ENCODE data around the gene COL25A1. TPM values are rescaled to one million over a fixed set of nuclear protein-coding genes. Genes with fewer than 3 reads are reported as not detected.

COL25A1 gene
- total RNA-seq, 1 donor from 2014 or later = 1.00 TPM

DNA sequence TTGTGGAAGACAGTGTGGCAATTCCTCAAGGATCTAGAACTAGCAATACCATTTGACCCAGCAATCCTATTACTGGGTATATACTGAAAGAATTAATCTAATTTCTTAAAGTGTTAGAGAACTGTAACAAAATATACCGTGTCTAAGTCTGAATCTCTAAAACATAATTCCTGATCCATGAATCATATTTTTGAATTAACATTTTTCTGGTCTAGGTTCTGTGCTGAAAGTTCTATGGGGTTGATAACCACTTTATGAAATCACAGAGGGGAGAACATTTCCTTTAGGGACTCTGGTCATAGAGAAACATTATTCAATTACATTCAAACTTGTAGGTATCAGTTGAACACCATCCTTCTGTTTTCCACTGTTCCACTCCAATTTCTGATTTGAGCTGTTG, 447.7 kb downstream of the COL25A1 start:
- intact Hi-C loops (cut with DNase I) = no loop called here
- DNase-seq (ENCODE audit: low spot score) = no peak

DNA sequence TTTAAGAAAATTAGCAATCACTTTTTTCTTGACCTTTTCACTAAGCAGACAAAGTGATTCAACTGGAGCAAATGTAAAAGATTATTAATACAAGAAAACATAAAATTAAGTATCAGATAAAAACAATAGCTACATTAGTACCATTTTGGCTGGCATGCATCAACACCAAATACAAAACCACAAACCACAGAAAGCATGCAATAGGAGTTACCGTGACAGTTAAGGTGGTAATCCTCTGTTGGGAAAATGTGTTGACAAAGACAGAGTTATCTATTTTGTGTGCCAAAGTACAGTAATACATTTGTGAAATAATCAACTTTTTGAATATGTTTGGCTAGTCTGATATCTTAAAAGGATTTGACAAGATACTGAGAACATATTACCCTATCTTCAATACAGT, 449.8 kb downstream of the COL25A1 start:
- intact Hi-C loops (cut with DNase I) = no loop called here
- DNase-seq (ENCODE audit: low spot score) = no peak

DNA sequence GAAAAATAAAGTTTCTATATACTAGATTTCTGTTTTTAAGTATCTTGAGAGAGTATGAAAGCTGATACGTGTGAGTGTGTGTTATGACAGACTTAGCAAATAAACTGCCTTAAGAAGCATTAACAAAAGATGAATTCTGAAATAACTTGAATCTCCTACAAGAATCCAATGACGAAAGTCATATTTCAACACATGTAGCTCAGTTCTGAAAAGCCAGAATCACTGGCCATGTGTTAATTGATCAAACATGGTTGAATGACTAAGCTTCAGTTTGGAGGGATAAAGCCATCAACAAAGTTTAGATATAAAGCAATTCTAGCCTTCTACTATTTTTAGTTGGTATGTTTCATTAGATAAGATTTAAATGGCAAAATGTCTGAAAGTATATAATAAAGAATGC, 451.1 kb downstream of the COL25A1 start:
- intact Hi-C loops (cut with DNase I) = no loop called here
- no peak for DNase-seq (ENCODE audit: low spot score)

- intact Hi-C loops (cut with DNase I) = no loop called here
Observed at GRCh38 chr4:108850219-108850649, 452.2 kb downstream of the COL25A1 start.

DNA sequence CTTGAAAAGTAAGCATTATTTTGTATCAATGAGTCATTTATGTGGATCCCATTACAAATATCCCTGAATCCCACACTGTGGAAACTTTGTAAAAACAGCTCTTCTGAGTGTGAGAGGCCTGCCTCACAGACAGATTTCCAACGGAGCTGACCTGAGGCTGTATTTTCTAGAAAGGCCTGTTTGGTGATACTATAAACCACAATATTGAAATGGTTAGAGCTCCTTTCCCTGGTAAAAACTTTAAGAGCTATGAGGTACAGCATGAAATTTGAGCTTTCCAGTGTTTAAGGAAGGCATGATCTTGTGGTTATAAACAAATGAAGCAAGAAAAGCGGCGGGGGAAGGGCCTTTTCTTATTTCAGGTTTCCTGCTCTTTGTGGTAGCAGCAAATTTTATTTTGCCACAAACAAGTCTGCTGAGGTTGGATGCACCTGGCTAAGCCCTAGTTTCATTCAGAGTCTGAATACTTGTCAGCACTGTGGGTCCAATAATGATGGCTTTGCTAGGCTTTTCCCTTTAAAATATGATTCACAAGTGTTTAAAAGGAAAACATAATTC, 452.8 kb downstream of the COL25A1 start:
- intact Hi-C loops (cut with DNase I) = no loop called here
- no peak for DNase-seq (ENCODE audit: low spot score)

More at GRCh38 chr4:108850219-108850649, 452.2 kb downstream of the COL25A1 start:
- no peak for DNase-seq (ENCODE audit: low spot score)

DNA sequence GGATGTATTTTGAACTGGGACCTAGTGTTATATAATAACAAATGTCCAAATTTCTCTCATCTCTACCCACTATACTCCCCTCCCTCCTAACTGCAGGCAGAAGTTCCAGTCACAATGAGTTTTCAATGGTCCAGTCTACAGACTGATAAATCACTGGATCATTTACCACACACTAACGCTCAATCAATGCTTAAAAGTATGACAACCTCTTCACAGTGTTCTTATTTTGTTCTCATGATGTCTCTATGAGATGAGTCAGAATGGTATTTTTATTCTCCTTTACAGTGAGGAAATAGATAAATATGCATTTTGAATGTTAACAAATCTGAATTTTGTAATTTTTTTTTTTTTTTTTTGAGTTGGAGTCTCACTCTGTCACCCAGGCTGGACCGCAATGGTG, 455.9 kb downstream of the COL25A1 start:
- intact Hi-C loops (cut with DNase I) = no loop called here
- DNase-seq (ENCODE audit: low spot score) = no peak

DNA sequence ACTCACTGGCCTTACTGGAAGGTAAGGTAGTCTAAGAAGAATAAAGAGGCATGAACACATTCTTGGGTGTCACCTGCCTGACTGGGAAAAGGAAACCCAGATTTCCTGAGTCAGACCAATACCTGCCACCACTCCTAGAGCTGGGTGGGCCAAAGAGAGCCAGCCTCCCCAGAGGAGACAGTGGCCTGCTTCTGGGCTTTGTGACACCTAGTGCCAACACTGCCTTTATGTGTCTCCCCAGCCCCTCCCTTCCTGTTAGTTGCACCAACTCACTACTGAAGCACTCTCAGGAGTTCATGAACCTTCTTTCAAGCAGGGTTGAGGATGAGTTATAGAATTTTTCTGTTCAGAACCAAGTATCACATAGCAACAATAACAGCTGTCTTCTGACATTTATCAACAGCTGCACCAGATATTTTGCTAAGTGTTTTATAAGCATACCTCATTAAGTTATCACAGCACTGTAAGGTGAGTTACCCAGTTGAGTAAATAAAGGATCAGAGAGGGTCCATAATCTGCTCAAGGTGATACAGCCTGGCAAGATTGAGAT, 462.0 kb downstream of the COL25A1 start:
- intact Hi-C loops (cut with DNase I) = no loop called here
- DNase-seq (ENCODE audit: low spot score) = no peak

DNA sequence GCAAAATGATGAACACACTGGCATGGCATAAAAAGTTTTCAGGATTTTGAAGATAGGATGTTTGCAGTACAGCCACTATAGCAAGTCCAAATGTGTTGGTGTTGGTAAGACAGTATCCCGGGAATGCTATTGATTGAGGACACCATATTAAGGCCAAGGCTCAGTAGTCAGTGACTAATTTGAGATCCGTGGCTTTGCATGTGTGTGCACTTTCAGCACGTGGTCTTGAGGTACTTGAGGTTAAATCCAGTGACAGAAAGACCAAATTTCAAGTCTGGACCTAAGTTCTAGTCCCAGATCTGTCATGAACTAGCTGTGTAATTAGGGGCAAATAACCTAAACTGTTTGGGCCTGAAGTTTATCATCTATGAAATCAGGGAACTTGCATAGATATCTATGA, 463.1 kb downstream of the COL25A1 start:
- intact Hi-C loops (cut with DNase I) = loop anchor here (10.0 kb wide), 1 partner anchor 455 kb away; no protein-coding TSS in a partner anchor
- no peak for DNase-seq (ENCODE audit: low spot score)

DNA sequence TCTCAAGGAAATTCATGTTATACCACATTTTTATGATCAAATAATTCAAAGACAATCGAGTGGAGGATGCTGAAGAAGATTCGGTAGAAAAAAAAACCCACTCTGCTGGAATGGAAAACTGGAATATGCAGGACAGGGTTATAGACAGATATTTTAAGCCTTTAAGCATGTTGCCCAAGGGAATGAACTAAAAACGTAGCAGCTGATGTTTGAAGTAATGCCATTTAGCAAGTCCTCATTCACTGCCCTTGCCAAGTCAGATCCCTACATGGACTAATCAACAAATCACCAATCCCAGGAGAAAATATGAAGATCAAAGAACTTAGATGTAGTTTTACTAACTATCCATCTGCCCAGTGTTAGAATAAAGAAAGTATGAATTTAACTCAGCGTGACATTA, 464.0 kb downstream of the COL25A1 start:
- intact Hi-C loops (cut with DNase I) = loop anchor here (10.0 kb wide), 1 partner anchor 456 kb away; no protein-coding TSS in a partner anchor
- DNase-seq (ENCODE audit: low spot score) = no peak

DNA sequence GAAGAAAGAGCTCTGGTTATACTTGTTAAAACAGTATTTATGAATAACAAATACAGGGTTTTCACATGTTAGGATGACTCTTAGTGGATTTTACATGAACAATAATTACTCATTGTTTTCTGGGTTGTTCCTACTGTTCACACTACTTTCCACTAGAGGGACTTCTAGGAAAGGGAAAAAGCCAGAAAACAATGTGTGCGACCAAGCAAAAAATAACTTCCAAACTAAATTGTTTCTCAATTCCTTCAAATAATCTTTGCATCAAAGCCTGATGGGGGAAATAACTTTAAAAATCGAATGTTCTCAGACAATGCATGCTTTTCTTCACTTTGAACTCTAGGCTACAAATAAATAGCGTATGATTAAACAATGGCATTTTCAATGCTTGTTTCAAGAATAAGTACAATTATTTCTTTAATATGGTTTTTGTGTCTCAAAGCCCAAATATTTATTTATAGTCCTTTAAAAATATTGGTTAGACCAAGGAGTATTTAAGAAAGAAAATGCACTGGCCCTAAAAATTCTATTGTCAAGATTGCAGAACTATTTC, 467.5 kb downstream of the COL25A1 start:
- intact Hi-C loops (cut with DNase I) = loop anchor here (2.0 to 10.0 kb wide), 2 partner anchors 460 to 572 kb away; no protein-coding TSS in a partner anchor
- DNase-seq (ENCODE audit: low spot score) = no peak

- intact Hi-C loops (cut with DNase I) = loop anchor here (2.0 to 10.0 kb wide), 2 partner anchors 461 to 573 kb away; no protein-coding TSS in a partner anchor
- DNase-seq (ENCODE audit: low spot score) = no peak
Observed at GRCh38 chr4:108834166-108834834, 468.2 kb downstream of the COL25A1 start.

- DNase-seq (ENCODE audit: low spot score) = no peak
- intact Hi-C loops (cut with DNase I) = loop anchor here (10.0 kb wide), 1 partner anchor 462 kb away; no protein-coding TSS in a partner anchor
Observed at GRCh38 chr4:108833046-108833445, 469.4 kb downstream of the COL25A1 start.

DNA sequence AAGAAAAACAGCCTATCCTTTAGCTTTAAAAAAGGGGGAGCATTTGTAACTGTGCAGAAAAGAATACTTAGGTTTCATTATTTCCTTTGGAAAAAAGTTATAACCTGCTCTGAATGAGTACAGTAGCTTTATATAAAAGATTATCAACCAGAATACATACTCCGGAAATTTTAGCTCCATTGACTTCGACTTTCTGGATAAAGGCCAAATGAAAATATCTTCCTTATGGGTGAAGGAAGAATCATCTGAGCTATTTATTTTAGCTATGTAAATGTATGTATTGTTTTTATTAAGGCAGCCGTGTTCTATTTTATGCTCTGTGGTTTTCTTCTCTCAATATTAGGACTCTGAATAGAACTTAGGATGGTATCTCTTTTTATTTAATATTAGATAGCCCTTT, 470.6 kb downstream of the COL25A1 start:
- intact Hi-C loops (cut with DNase I) = loop anchor here (10.0 kb wide), 1 partner anchor 463 kb away; no protein-coding TSS in a partner anchor
- no peak for DNase-seq (ENCODE audit: low spot score)

DNA sequence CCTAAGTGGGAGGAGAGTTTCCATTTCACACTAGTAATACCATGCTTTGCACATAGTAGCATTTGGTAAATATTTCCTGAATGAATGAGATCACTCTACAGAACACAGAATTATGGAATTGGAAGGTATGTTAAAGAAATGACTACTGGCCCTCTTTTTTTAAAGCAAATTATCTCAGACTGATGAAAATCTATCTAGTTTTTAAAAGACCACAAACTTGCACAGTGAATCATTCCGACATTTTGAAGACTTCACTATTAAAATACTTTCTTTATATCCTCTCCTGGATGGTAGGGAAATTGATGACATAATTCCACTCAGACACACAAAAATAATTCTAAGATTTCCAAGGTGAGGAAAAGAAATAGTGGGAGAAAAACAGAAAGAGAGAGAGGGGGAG, 471.2 kb downstream of the COL25A1 start:
- no peak for DNase-seq (ENCODE audit: low spot score)
- intact Hi-C loops (cut with DNase I) = loop anchor here (10.0 kb wide), 1 partner anchor 464 kb away; no protein-coding TSS in a partner anchor

- intact Hi-C loops (cut with DNase I) = loop anchor here (1.0 to 10.0 kb wide), 2 partner anchors 55 to 464 kb away; no protein-coding TSS in a partner anchor
Observed at GRCh38 chr4:108830509-108831244, 471.8 kb downstream of the COL25A1 start.

GRCh38 chr4:108829966-108830492, 472.4 kb downstream of the COL25A1 start:
- intact Hi-C loops (cut with DNase I) = loop anchor here (1.0 to 10.0 kb wide), 2 partner anchors 55 to 465 kb away; no protein-coding TSS in a partner anchor
- no peak for DNase-seq (ENCODE audit: low spot score)

More at GRCh38 chr4:108830509-108831244, 471.8 kb downstream of the COL25A1 start:
- DNase-seq (ENCODE audit: low spot score) = peak; percentile 76

- DNase-seq (ENCODE audit: low spot score) = no peak
- intact Hi-C loops (cut with DNase I) = no loop called here
Observed at GRCh38 chr4:108828620-108829019, 473.8 kb downstream of the COL25A1 start.

- DNase-seq (ENCODE audit: low spot score) = no peak
- intact Hi-C loops (cut with DNase I) = no loop called here
Observed at GRCh38 chr4:108825737-108826136, 476.7 kb downstream of the COL25A1 start.

GRCh38 chr4:108821351-108821930, 481.0 kb downstream of the COL25A1 start:
- intact Hi-C loops (cut with DNase I) = no loop called here
- DNase-seq (ENCODE audit: low spot score) = no peak

Measured in cardiac septum (tissue), 1 donor.